B cell (primary cell): Measurements from ENCODE around the gene CFAP52. TPM values are rescaled to one million over a fixed set of nuclear protein-coding genes. Genes with fewer than 3 reads are reported as not detected.
"Not testable (repeated sequence)": the region's sequence is repeated elsewhere in the genome, so short reads cannot be mapped to it uniquely, and the experiment has no call there.

Experiments used
- ATAC-seq: fragments of 200-7000 bp; cut with Tn5 transposase; one replicate; pipeline ENCODE4 v1.10.0; 2021; ENCODE audit warnings: low read depth, mild to moderate bottlenecking, moderate number of reproducible peaks, moderate library complexity
- CTCF ChIA-PET: fragments of 350-600 bp; sonication (Branson Sonifier 250); formaldehyde crosslinking; loops from one replicate; lab custom pipeline; 2021; ENCODE audit warnings: antibody characterized with exemption, inconsistent platforms; lab: Charles Lee
- POLR2A ChIA-PET: fragments of 350-600 bp; sonication (Branson Sonifier 250); formaldehyde crosslinking; loops from one replicate; lab custom pipeline; 2021; ENCODE audit warnings: antibody characterized with exemption; lab: Charles Lee
- DNase-seq: peaks from one replicate; pipeline ENCODE4 v3.0.0; 2013
- H2AFZ ChIP-seq: 2 replicates; pipeline ENCODE4 v1.6.1; 2012; ENCODE audit warnings: mild to moderate bottlenecking, low read depth, low read length; ENCODE audit not compliant: insufficient read depth, poor library complexity, severe bottlenecking
- H3K27ac ChIP-seq, 2 donors: 1 replicate in 1 of 2; 2 replicates in 1 of 2; pipeline ENCODE4 v1.5.1; 2012 to 2013; ENCODE audit warnings: low read length in 2 of 2, mild to moderate bottlenecking in 2 of 2, moderate library complexity in 1 of 2
- H3K27me3 ChIP-seq, 4 experiments: fragments of 200-600 bp in 1 of 4; sonication (generic) in 1 of 4; replicated peaks in 1 of 4; 1 replicate in 2 of 4; 2 replicates in 2 of 4; pipeline versions ENCODE4 v1.6.1 to v1.7.0; 2013 to 2016; ENCODE audit warnings: low read length in 3 of 4, mild to moderate bottlenecking in 2 of 4, mixed read lengths in 1 of 4, moderate library complexity in 1 of 4; ENCODE audit not compliant: insufficient read depth in 4 of 4, control insufficient read depth in 3 of 4; ENCODE audit errors: control extremely low read depth in 1 of 4
- H3K36me3 ChIP-seq, 2 experiments: replicated peaks in 1 of 2; 1 replicate in 1 of 2; 2 replicates in 1 of 2; pipeline versions ENCODE4 v1.6.1 to v1.7.1; 2013; ENCODE audit warnings: low read length in 1 of 2; ENCODE audit not compliant: insufficient read depth in 2 of 2, control insufficient read depth in 1 of 2; ENCODE audit errors: control extremely low read depth in 1 of 2, extremely low read depth in 1 of 2
- H3K4me1 ChIP-seq, 2 donors: fragments of 200-600 bp in 1 of 2; sonication (generic) in 1 of 2; 1 replicate in 1 of 2; 2 replicates in 1 of 2; pipeline versions ENCODE4 v1.5.1 to v1.6.1; 2013 to 2017; ENCODE audit warnings: low read length in 2 of 2; ENCODE audit not compliant: control insufficient read depth in 2 of 2, insufficient read depth in 2 of 2
- H3K4me2 ChIP-seq: replicated peaks from 2 replicates; pipeline ENCODE3; 2012; ENCODE audit warnings: mild to moderate bottlenecking, low read depth, low read length; ENCODE audit not compliant: poor library complexity, severe bottlenecking
- H3K4me3 ChIP-seq, 5 experiments: fragments of 200-600 bp in 1 of 5; sonication (generic) in 1 of 5; 1 replicate in 3 of 5; 2 replicates in 2 of 5; pipeline versions ENCODE4 v1.5.1 to v1.7.0; 2011 to 2016; ENCODE audit warnings: low read length in 4 of 5, mild to moderate bottlenecking in 4 of 5, low read depth in 2 of 5, control low read depth in 1 of 5, moderate library complexity in 1 of 5; ENCODE audit not compliant: insufficient read depth in 1 of 5; ENCODE audit errors: control extremely low read depth in 1 of 5, extremely low read depth in 1 of 5
- H3K79me2 ChIP-seq: fragments of 200-600 bp; sonication (generic); one replicate; pipeline ENCODE4 v1.6.0; 2016; ENCODE audit warnings: low read length; ENCODE audit not compliant: control insufficient read depth, insufficient read depth
- H3K9ac ChIP-seq: fragments of 200-600 bp; sonication (generic); 2 replicates; pipeline ENCODE4 v1.6.1; 2017; ENCODE audit warnings: mild to moderate bottlenecking, low read length, moderate library complexity
- H3K9me3 ChIP-seq, 3 donors: one replicate each; pipeline versions ENCODE4 v1.6.1 to v1.7.1; 2013; ENCODE audit warnings: low read length in 2 of 3; ENCODE audit not compliant: control insufficient read depth in 2 of 3, insufficient read depth in 1 of 3; ENCODE audit errors: control extremely low read depth in 1 of 3
- H4K20me1 ChIP-seq: 2 replicates; pipeline ENCODE4 v1.6.0; 2012; ENCODE audit warnings: mild to moderate bottlenecking, low read length; ENCODE audit not compliant: insufficient read depth, control insufficient read depth, poor library complexity, severe bottlenecking
- H3K27ac Mint-ChIP-seq: one replicate; pipeline ENCODE4 v1.8.0; 2021; ENCODE audit warnings: mixed read lengths
- H3K27me3 Mint-ChIP-seq: one replicate; pipeline ENCODE4 v1.8.0; 2021; ENCODE audit warnings: mixed read lengths
- H3K4me1 Mint-ChIP-seq: one replicate; pipeline ENCODE4 v1.8.0; 2021; ENCODE audit warnings: mixed read lengths
- H3K4me3 Mint-ChIP-seq: one replicate; pipeline ENCODE4 v1.8.0; 2021; ENCODE audit warnings: mixed read lengths
- H3K9me3 Mint-ChIP-seq: one replicate; pipeline ENCODE4 v1.8.0; 2022; ENCODE audit warnings: mixed read lengths; ENCODE audit not compliant: insufficient read depth
- EZH2 ChIP-seq: IDR thresholded peaks from 2 replicates; pipeline ENCODE4 v1.6.1; 2012; ENCODE audit warnings: borderline replicate concordance, low read depth, mild to moderate bottlenecking, moderate library complexity, low read length; ENCODE audit not compliant: insufficient read depth, poor library complexity, severe bottlenecking
- WGBS: methylation state at CpG from one replicate; pipeline ENCODE4 v1.1.5; 2013; ENCODE audit warnings: missing lambda C conversion rate; ENCODE audit not compliant: insufficient coverage; 5-methylcytosine and 5-hydroxymethylcytosine counted together
- intact Hi-C: fragments of 100-400 bp; cut with micrococcal nuclease; formaldehyde crosslinking; loops from one replicate; pipeline ENCODE4 v1.10.0; 2022
- polyA plus RNA-seq: library from polyadenylated mRNA; depleted of rRNA; stranded (reverse); fragments of >200 nt; gene quantifications from 2 replicates; pipeline ENCODE4 v1.2.3, GENCODE V29; 2012
- total RNA-seq, 2 donors: library from RNA; stranded (reverse); fragments of 120-200 nt in 1 of 2; gene quantifications; 1 replicate in 1 of 2; 2 replicates in 1 of 2; pipeline versions ENCODE4 v1.2.3 to v1.2.4, GENCODE V29; 2013 to 2022
- TF ChIP-seq, protein P1 (sequence below): fragments of 200-600 bp; IDR thresholded peaks from one replicate; pipeline ENCODE4 v1.8.0; 2022; ENCODE audit warnings: antibody characterized with exemption, mild to moderate bottlenecking

Gene CFAP52
- total and polyA plus RNA-seq, 2 donors (not counting 1 experiment from before 2014, with no cell fraction given), result not detected

DNA sequence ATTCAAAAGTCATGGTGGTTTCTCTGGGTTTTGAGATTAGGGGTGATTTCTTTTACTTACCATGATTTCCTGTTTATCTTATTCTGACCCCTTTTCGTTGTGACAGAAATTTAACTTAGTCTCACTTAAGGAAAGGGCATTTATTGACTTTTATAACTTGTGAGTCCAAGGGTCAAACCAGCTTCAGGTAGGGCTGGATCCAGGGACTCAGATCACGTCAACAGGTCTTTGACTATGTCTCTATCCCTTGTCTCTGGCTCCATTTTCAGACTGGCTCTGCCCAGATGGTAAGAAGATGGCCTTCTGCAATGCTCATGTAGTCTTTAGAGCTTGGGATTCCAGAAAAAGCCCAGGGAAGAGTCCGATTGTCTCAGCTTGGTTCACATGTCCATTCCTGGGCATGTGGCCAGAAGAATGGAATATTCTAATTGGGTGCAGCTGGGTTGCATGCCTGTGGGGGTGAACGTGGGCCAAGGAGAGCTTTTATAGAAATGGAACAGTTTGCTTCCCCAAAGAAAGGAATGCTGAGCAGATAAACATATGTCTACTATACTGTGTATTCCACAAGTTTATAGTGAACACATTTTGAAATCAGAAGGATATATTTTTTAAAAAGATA is 82.3 kb downstream of the CFAP52 start:
- peaks cover under 1% of the 10 kb centered on the region for H3K27me3 Mint-ChIP-seq
- Histone ChIP-seq H3K79me2 (no peaks in the 10 kb centered on the region), H3K4me1 (no peaks in the 10 kb centered on the region), H3K36me3 (no peaks in the 10 kb centered on the region), H3K9ac (no peak overlapping the region), H4K20me1 (no peaks in the 10 kb centered on the region), H3K9me3 (no peaks in the 10 kb centered on the region), H2AFZ (no peak overlapping the region), H3K4me2 (no peak overlapping the region), H3K27ac (no peak overlapping the region), H3K4me3 (no peak overlapping the region), H3K27me3 (no peaks in the 10 kb centered on the region)
- no peaks in the 10 kb centered on the region for H3K4me1 Mint-ChIP-seq
- H3K9me3 Mint-ChIP-seq, result no peaks in the 10 kb centered on the region
- ATAC-seq (no peak), DNase-seq (no peak)
- no peak overlapping the region for H3K27ac Mint-ChIP-seq
- no peak for TF ChIP-seq EZH2
- TF ChIP-seq, protein P1, sequence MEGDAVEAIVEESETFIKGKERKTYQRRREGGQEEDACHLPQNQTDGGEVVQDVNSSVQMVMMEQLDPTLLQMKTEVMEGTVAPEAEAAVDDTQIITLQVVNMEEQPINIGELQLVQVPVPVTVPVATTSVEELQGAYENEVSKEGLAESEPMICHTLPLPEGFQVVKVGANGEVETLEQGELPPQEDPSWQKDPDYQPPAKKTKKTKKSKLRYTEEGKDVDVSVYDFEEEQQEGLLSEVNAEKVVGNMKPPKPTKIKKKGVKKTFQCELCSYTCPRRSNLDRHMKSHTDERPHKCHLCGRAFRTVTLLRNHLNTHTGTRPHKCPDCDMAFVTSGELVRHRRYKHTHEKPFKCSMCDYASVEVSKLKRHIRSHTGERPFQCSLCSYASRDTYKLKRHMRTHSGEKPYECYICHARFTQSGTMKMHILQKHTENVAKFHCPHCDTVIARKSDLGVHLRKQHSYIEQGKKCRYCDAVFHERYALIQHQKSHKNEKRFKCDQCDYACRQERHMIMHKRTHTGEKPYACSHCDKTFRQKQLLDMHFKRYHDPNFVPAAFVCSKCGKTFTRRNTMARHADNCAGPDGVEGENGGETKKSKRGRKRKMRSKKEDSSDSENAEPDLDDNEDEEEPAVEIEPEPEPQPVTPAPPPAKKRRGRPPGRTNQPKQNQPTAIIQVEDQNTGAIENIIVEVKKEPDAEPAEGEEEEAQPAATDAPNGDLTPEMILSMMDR, result no peak
- no peak overlapping the region for H3K4me3 Mint-ChIP-seq
- CTCF ChIA-PET, result no interaction called here
- POLR2A ChIA-PET, result no interaction called here
- intact Hi-C loops, result no loop called here
- 89% methylated on average over 2 of the region's 4 CpGs for WGBS

DNA sequence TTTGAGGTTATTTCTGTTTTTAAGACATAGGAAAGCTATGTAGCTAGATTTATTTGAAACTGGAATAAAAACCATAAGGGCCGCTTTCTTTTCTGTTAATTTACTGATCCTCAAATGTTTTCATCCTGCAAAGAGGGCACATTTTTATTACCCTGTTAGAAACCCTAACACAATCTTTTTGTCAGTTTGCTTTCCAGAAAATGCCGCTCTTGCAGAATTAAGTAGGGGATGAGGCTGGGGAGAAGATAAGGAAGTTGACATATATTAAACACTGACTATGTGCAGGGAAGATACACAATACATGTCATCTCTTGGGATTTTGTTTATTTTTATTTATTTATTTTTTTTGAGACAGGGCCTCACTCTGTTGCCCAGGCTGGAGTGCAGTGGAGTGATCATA is 84.6 kb downstream of the CFAP52 start:
- ChIA-PET POLR2A (no interaction called here), CTCF (no interaction called here)
- no peak overlapping the region for H3K4me2 ChIP-seq
- H3K27me3 ChIP-seq, result no peaks in the 10 kb centered on the region
- WGBS, result no CpG with 5 or more reads among the region's 2 CpGs
- no peaks in the 10 kb centered on the region for H3K36me3 ChIP-seq
- H3K4me1 ChIP-seq, result no peaks in the 10 kb centered on the region
- H2AFZ ChIP-seq, result no peak overlapping the region
- H3K27me3 Mint-ChIP-seq, result no peaks in the 10 kb centered on the region
- H3K9ac ChIP-seq, result no peak overlapping the region
- no peaks in the 10 kb centered on the region for H3K4me1 Mint-ChIP-seq
- DNase-seq (no peak), ATAC-seq (no peak)
- no peaks in the 10 kb centered on the region for H3K9me3 Mint-ChIP-seq
- TF ChIP-seq, protein P1, result no peak
- TF ChIP-seq EZH2, result no peak
- no peaks in the 10 kb centered on the region for H3K9me3 ChIP-seq
- no peaks in the 10 kb centered on the region for H4K20me1 ChIP-seq
- H3K4me3 ChIP-seq, result no peak overlapping the region
- intact Hi-C loops, result no loop called here
- H3K27ac Mint-ChIP-seq, result no peak overlapping the region
- no peak overlapping the region for H3K4me3 Mint-ChIP-seq
- H3K79me2 ChIP-seq, result no peaks in the 10 kb centered on the region
- H3K27ac ChIP-seq, result no peak overlapping the region

DNA sequence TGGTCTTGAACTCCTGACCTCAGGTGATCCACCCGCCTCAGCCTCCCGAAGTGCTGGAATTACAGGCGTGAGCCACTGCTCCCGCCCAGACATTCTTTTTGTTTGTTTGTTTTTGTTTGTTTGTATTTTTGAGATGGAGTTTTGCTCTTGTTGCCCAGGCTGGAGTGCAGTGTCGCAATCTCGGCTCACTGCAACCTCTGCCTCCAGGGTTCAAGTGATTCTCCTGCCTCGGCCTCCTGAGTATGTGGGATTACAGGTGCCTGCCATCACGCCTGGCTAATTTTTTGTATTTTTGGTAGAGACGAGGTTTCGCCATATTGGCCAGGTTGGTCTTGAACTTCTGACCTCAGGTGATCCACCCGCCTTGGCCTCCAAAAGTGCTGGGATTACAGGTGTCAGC is 87.1 kb downstream of the CFAP52 start:
- H3K27me3 ChIP-seq, H3K4me1 ChIP-seq, CTCF ChIA-PET, intact Hi-C loops, H3K27ac Mint-ChIP-seq, H3K9me3 Mint-ChIP-seq, H2AFZ ChIP-seq, H3K79me2 ChIP-seq, DNase-seq, H3K9ac ChIP-seq, H4K20me1 ChIP-seq, H3K4me1 Mint-ChIP-seq, H3K4me2 ChIP-seq, H3K9me3 ChIP-seq, H3K36me3 ChIP-seq, H3K4me3 ChIP-seq, H3K27ac ChIP-seq, H3K4me3 Mint-ChIP-seq, H3K27me3 Mint-ChIP-seq, POLR2A ChIA-PET, ATAC-seq: not testable (repeated sequence)
- WGBS, result 97% methylated on average over 10 of the region's 11 CpGs
